GM10266 (cell line): Measurements from ENCODE around the gene PRKAG2.

Source experiments
- DNase-seq: peaks from one replicate; pipeline ENCODE4 v3.0.0; 2012; ENCODE audit errors: extremely low spot score
- CTCF ChIP-seq: IDR thresholded peaks from 2 replicates; pipeline ENCODE4 v1.5.1; 2012; ENCODE audit warnings: mild to moderate bottlenecking, low read depth; ENCODE audit not compliant: control insufficient read depth, insufficient read depth; ENCODE audit errors: missing control alignments

Gene PRKAG2

GRCh38 chr7:151905353-151905752, 28.4 kb upstream of the PRKAG2 start:
- TF ChIP-seq CTCF = no peak
- no peak for DNase-seq

- no peak for DNase-seq
- no peak for TF ChIP-seq CTCF
Measured at GRCh38 chr7:151904270-151904669, 27.4 kb upstream of the PRKAG2 start.

DNA sequence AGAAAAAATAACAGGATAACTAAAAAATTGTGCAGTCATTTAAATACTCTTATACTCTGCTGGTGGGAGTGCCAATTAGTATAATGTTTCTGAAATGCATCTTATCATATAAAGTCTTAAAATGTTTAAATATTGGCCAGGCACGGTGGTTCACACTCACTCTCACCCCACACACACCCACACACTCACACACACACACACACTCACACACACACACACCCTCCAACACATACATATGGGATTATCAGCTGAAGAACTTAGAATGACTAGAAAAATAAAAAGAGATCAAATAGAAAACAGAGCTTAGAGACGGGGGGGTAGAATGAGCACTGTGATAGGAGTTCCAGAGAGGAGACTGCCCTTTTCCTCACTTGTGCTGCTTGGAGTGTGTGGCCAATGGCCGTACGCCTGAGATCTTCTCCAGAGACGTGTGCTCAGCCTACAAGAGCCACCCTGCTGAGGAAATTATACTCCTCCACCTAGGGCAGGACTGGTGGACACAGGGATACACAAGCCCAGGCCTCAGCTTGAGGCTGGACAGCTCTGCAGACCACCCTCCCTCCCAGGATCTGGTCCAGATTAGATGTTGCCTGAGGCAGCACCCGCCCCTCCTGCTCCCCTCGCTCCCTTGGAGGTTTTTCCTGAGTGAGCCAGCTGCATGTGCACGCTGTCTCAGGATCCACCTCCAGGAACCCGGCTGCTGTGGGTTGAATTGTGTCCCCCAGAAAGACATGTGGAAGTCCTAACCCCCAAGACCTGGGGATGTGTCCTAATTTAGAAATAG, 26.5 kb upstream of the PRKAG2 start:
- no peak for DNase-seq
- no peak for TF ChIP-seq CTCF

DNA sequence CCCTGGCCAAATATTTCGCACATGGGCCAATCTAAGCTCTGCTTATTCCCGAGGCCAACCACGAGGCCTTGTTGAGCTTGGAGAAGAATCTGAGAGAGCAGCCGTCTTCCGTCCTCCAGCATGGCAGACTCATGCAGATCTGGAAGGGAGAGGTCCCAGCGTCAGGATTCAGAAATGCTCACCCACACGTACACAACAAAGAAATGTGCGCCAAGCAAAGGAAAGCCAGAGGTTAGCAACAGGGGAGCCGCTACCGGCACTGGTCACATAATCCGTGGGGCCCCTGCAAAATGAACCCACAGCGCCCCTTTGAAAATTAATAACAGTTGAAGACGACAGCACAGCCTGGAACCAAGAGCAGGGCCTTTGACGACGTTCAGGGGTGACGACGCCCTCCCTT, 25.4 kb upstream of the PRKAG2 start:
- no peak for DNase-seq
- no peak for TF ChIP-seq CTCF

DNA sequence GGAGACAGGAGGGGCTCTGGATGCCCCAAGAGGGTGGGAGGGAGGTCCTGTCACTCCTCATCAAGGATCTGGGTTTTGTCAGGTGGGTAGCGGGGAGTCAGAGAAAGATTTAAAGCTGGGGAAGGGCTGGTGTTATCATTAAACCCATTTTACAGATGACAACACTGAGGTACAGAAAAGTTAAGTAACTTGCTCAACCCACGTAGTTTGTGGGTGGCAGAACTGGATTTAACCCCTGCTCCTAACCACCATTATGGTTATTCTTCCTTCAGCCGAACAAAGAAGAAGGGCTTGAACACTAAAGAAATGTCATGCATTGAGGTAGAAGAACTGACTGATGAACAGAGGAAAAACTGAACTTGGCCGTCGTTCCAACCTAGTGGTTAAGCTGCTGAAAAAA, 24.9 kb upstream of the PRKAG2 start:
- DNase-seq = no peak
- TF ChIP-seq CTCF = no peak

GRCh38 chr7:151900986-151901621, 24.2 kb upstream of the PRKAG2 start:
- DNase-seq = no peak
- TF ChIP-seq CTCF = no peak

GRCh38 chr7:151900591-151900985, 23.7 kb upstream of the PRKAG2 start:
- DNase-seq = no peak
- no peak for TF ChIP-seq CTCF
